ENCODE measurements around the gene HLA-B.
"Not testable (repeated sequence)": the region's sequence is repeated elsewhere in the genome, so short reads cannot be mapped to it uniquely, and the experiment has no call there.

The HLA-B gene

GRCh38 chr6:31396422-31397152, 39.6 kb upstream of the HLA-B start:
- no peak overlapping the region for H3K27ac ChIP-seq (ENCODE audit: low read length)

GRCh38 chr6:31395832-31396231, 38.9 kb upstream of the HLA-B start:
- H3K36me3 ChIP-seq (ENCODE audit: control insufficient read depth in 1 of 2, insufficient read depth in 2 of 2, low read length in 2 of 2): no peaks in the 10 kb centered on the region
- no peaks in the 10 kb centered on the region for H3K27me3 ChIP-seq (ENCODE audit: low read depth, low read length)
- H3K4me3 ChIP-seq (ENCODE audit: low read depth in 1 of 2, low read length in 2 of 2): no peak overlapping the region
- peaks cover 0 to 9% of the 10 kb centered on the region in 2 donors for H3K4me1 ChIP-seq (ENCODE audit: control insufficient read depth in 1 of 2, insufficient read depth in 2 of 2, low read length in 2 of 2)
- H3K27ac ChIP-seq (ENCODE audit: low read length): no peak overlapping the region
- H3K9me3 ChIP-seq (ENCODE audit: control insufficient read depth in 1 of 2, low read length in 2 of 2): no peaks in the 10 kb centered on the region

More at GRCh38 chr6:31396422-31397152, 39.6 kb upstream of the HLA-B start:
- no peaks in the 10 kb centered on the region for H3K36me3 ChIP-seq (ENCODE audit: control insufficient read depth in 1 of 2, insufficient read depth in 2 of 2, low read length in 2 of 2)
- no peaks in the 10 kb centered on the region for H3K9me3 ChIP-seq (ENCODE audit: control insufficient read depth in 1 of 2, low read length in 2 of 2)
- H3K4me1 ChIP-seq (ENCODE audit: control insufficient read depth in 1 of 2, insufficient read depth in 2 of 2, low read length in 2 of 2): peaks cover 0 to 10% of the 10 kb centered on the region in 2 donors
- H3K27me3 ChIP-seq (ENCODE audit: low read depth, low read length): no peaks in the 10 kb centered on the region
- no peak overlapping the region for H3K4me3 ChIP-seq (ENCODE audit: low read depth in 1 of 2, low read length in 2 of 2)

- Histone ChIP-seq H3K9me3 (ENCODE audit: control insufficient read depth in 1 of 2, low read length in 2 of 2) (no peaks in the 10 kb centered on the region), H3K4me3 (ENCODE audit: low read depth in 1 of 2, low read length in 2 of 2) (no peak overlapping the region), H3K27ac (ENCODE audit: low read length) (no peak overlapping the region), H3K27me3 (ENCODE audit: low read depth, low read length) (no peaks in the 10 kb centered on the region), H3K4me1 (ENCODE audit: control insufficient read depth in 1 of 2, insufficient read depth in 2 of 2, low read length in 2 of 2) (peaks cover 0 to 9% of the 10 kb centered on the region in 2 donors), H3K36me3 (ENCODE audit: control insufficient read depth in 1 of 2, insufficient read depth in 2 of 2, low read length in 2 of 2) (no peaks in the 10 kb centered on the region)
These were observed 37.4 kb upstream of the HLA-B start for GRCh38 chr6:31394381-31394780.

- Histone ChIP-seq H3K4me1 (ENCODE audit: control insufficient read depth in 1 of 2, insufficient read depth in 2 of 2, low read length in 2 of 2) (peaks cover 0 to 9% of the 10 kb centered on the region in 2 donors), H3K27me3 (ENCODE audit: low read depth, low read length) (no peaks in the 10 kb centered on the region), H3K4me3 (ENCODE audit: low read depth in 1 of 2, low read length in 2 of 2) (no peak overlapping the region), H3K9me3 (ENCODE audit: control insufficient read depth in 1 of 2, low read length in 2 of 2) (no peaks in the 10 kb centered on the region), H3K36me3 (ENCODE audit: control insufficient read depth in 1 of 2, insufficient read depth in 2 of 2, low read length in 2 of 2) (no peaks in the 10 kb centered on the region), H3K27ac (ENCODE audit: low read length) (no peak overlapping the region)
These were observed 37.0 kb upstream of the HLA-B start for GRCh38 chr6:31393932-31394331.

GRCh38 chr6:31389802-31390132, 32.8 kb upstream of the HLA-B start:
- not testable (repeated sequence) for H3K36me3 ChIP-seq (ENCODE audit: control insufficient read depth in 1 of 2, insufficient read depth in 2 of 2, low read length in 2 of 2); H3K27ac ChIP-seq (ENCODE audit: low read length); H3K4me1 ChIP-seq (ENCODE audit: control insufficient read depth in 1 of 2, insufficient read depth in 2 of 2, low read length in 2 of 2); H3K4me3 ChIP-seq (ENCODE audit: low read depth in 1 of 2, low read length in 2 of 2); H3K27me3 ChIP-seq (ENCODE audit: low read depth, low read length); H3K9me3 ChIP-seq (ENCODE audit: control insufficient read depth in 1 of 2, low read length in 2 of 2)

GRCh38 chr6:31388916-31389801, 32.2 kb upstream of the HLA-B start:
- H3K4me1 ChIP-seq (ENCODE audit: control insufficient read depth in 1 of 2, insufficient read depth in 2 of 2, low read length in 2 of 2); H3K27me3 ChIP-seq (ENCODE audit: low read depth, low read length); H3K4me3 ChIP-seq (ENCODE audit: low read depth in 1 of 2, low read length in 2 of 2); H3K27ac ChIP-seq (ENCODE audit: low read length); H3K9me3 ChIP-seq (ENCODE audit: control insufficient read depth in 1 of 2, low read length in 2 of 2); H3K36me3 ChIP-seq (ENCODE audit: control insufficient read depth in 1 of 2, insufficient read depth in 2 of 2, low read length in 2 of 2): not testable (repeated sequence)

- H3K27me3 ChIP-seq (ENCODE audit: low read depth, low read length): no peaks in the 10 kb centered on the region
- H3K4me3 ChIP-seq (ENCODE audit: low read depth in 1 of 2, low read length in 2 of 2): no peak overlapping the region
- no peak overlapping the region for H3K27ac ChIP-seq (ENCODE audit: low read length)
- H3K4me1 ChIP-seq (ENCODE audit: control insufficient read depth in 1 of 2, insufficient read depth in 2 of 2, low read length in 2 of 2): peaks cover 0 to 6% of the 10 kb centered on the region in 2 donors
- H3K9me3 ChIP-seq (ENCODE audit: control insufficient read depth in 1 of 2, low read length in 2 of 2): no peaks in the 10 kb centered on the region
- no peaks in the 10 kb centered on the region for H3K36me3 ChIP-seq (ENCODE audit: control insufficient read depth in 1 of 2, insufficient read depth in 2 of 2, low read length in 2 of 2)
These were observed 30.0 kb upstream of the HLA-B start for GRCh38 chr6:31386977-31387376.

- Histone ChIP-seq H3K27me3 (ENCODE audit: low read depth, low read length) (no peaks in the 10 kb centered on the region), H3K4me1 (ENCODE audit: control insufficient read depth in 1 of 2, insufficient read depth in 2 of 2, low read length in 2 of 2) (peaks cover 0 to 6% of the 10 kb centered on the region in 2 donors), H3K9me3 (ENCODE audit: control insufficient read depth in 1 of 2, low read length in 2 of 2) (no peaks in the 10 kb centered on the region), H3K27ac (ENCODE audit: low read length) (no peak overlapping the region), H3K36me3 (ENCODE audit: control insufficient read depth in 1 of 2, insufficient read depth in 2 of 2, low read length in 2 of 2) (no peaks in the 10 kb centered on the region), H3K4me3 (ENCODE audit: low read depth in 1 of 2, low read length in 2 of 2) (no peak overlapping the region)
These were observed 29.1 kb upstream of the HLA-B start for GRCh38 chr6:31386099-31386498.

GRCh38 chr6:31385041-31385440, 28.1 kb upstream of the HLA-B start:
- Histone ChIP-seq H3K36me3 (ENCODE audit: control insufficient read depth in 1 of 2, insufficient read depth in 2 of 2, low read length in 2 of 2) (no peaks in the 10 kb centered on the region), H3K27ac (ENCODE audit: low read length) (no peak overlapping the region), H3K27me3 (ENCODE audit: low read depth, low read length) (no peaks in the 10 kb centered on the region), H3K4me1 (ENCODE audit: control insufficient read depth in 1 of 2, insufficient read depth in 2 of 2, low read length in 2 of 2) (peaks cover 0 to 6% of the 10 kb centered on the region in 2 donors), H3K9me3 (ENCODE audit: control insufficient read depth in 1 of 2, low read length in 2 of 2) (no peaks in the 10 kb centered on the region), H3K4me3 (ENCODE audit: low read depth in 1 of 2, low read length in 2 of 2) (no peak overlapping the region)

GRCh38 chr6:31383149-31383548, 26.2 kb upstream of the HLA-B start:
- Histone ChIP-seq H3K36me3 (ENCODE audit: control insufficient read depth in 1 of 2, insufficient read depth in 2 of 2, low read length in 2 of 2) (no peaks in the 10 kb centered on the region), H3K4me3 (ENCODE audit: low read depth in 1 of 2, low read length in 2 of 2) (no peak overlapping the region), H3K9me3 (ENCODE audit: control insufficient read depth in 1 of 2, low read length in 2 of 2) (no peaks in the 10 kb centered on the region)

GRCh38 chr6:31381666-31382065, 24.7 kb upstream of the HLA-B start:
- no peaks in the 10 kb centered on the region for H3K36me3 ChIP-seq (ENCODE audit: control insufficient read depth in 1 of 2, insufficient read depth in 2 of 2, low read length in 2 of 2)
- H3K9me3 ChIP-seq (ENCODE audit: control insufficient read depth in 1 of 2, low read length in 2 of 2): no peaks in the 10 kb centered on the region
- H3K4me1 ChIP-seq (ENCODE audit: control insufficient read depth in 1 of 2, insufficient read depth in 2 of 2, low read length in 2 of 2): peaks cover 0 to 6% of the 10 kb centered on the region in 2 donors
- no peak overlapping the region for H3K27ac ChIP-seq (ENCODE audit: low read length)
- no peaks in the 10 kb centered on the region for H3K27me3 ChIP-seq (ENCODE audit: low read depth, low read length)
- H3K4me3 ChIP-seq (ENCODE audit: low read depth in 1 of 2, low read length in 2 of 2): no peak overlapping the region

More at GRCh38 chr6:31383149-31383548, 26.2 kb upstream of the HLA-B start:
- Histone ChIP-seq H3K27ac (ENCODE audit: low read length) (no peak overlapping the region), H3K27me3 (ENCODE audit: low read depth, low read length) (no peaks in the 10 kb centered on the region), H3K4me1 (ENCODE audit: control insufficient read depth in 1 of 2, insufficient read depth in 2 of 2, low read length in 2 of 2) (peaks cover 0 to 6% of the 10 kb centered on the region in 2 donors)

All from muscle layer of duodenum (tissue), 2 donors.